HTERT RPE-1 (cell line): ENCODE data around the gene GDAP2.
"Not testable (repeated sequence)": the region's sequence is repeated elsewhere in the genome, so short reads cannot be mapped to it uniquely, and the experiment has no call there.

ENCODE experiments used
- in situ Hi-C: fragments of 300-500 bp; cut with MboI; formaldehyde crosslinking; loops from 4 replicates; pipeline ENCODE4 v1.14.3; 2020; ENCODE audit warnings: low sequenced_read_pairs

GDAP2 gene

GRCh38 chr1:117902944-117903343 is 26.5 kb downstream of the GDAP2 start:
- in situ Hi-C loops, result no loop called here

- in situ Hi-C loops, result no loop called here
Measured at GRCh38 chr1:117899801-117900200, 29.6 kb downstream of the GDAP2 start.

GRCh38 chr1:117897551-117897950 is 31.9 kb downstream of the GDAP2 start:
- in situ Hi-C loops, result no loop called here

- in situ Hi-C loops, result no loop called here
Measured at GRCh38 chr1:117895482-117896114, 33.8 kb downstream of the GDAP2 start.

- in situ Hi-C loops, result no loop called here
Measured at GRCh38 chr1:117894078-117894477, 35.3 kb downstream of the GDAP2 start.

- in situ Hi-C loops, result no loop called here
Measured at GRCh38 chr1:117892512-117892911, 36.9 kb downstream of the GDAP2 start.

GRCh38 chr1:117890452-117890851 is 39.0 kb downstream of the GDAP2 start:
- in situ Hi-C loops, result no loop called here

- in situ Hi-C loops, result no loop called here
Measured at GRCh38 chr1:117886101-117886795, 43.2 kb downstream of the GDAP2 start.

GRCh38 chr1:117883616-117884015 is 45.8 kb downstream of the GDAP2 start:
- in situ Hi-C loops, result no loop called here

GRCh38 chr1:117879284-117879683 is 50.1 kb downstream of the GDAP2 start:
- in situ Hi-C loops, result no loop called here

- in situ Hi-C loops, result no loop called here
Measured at GRCh38 chr1:117877823-117878222, 51.6 kb downstream of the GDAP2 start.

- in situ Hi-C loops, result no loop called here
Measured at GRCh38 chr1:117871013-117871412, 58.4 kb downstream of the GDAP2 start.

GRCh38 chr1:117861694-117862093 is 67.7 kb downstream of the GDAP2 start:
- in situ Hi-C loops, result no loop called here

- in situ Hi-C loops, result no loop called here
Measured at GRCh38 chr1:117860896-117861610, 68.4 kb downstream of the GDAP2 start.

- in situ Hi-C loops, result no loop called here
Measured at GRCh38 chr1:117859901-117860300, 69.5 kb downstream of the GDAP2 start.

- in situ Hi-C loops, result no loop called here
Measured at GRCh38 chr1:117857418-117857817, 72.0 kb downstream of the GDAP2 start.

GRCh38 chr1:117852853-117853553 is 76.4 kb downstream of the GDAP2 start:
- in situ Hi-C loops, result no loop called here

- in situ Hi-C loops, result no loop called here
Measured at GRCh38 chr1:117851687-117852086, 77.7 kb downstream of the GDAP2 start.

- in situ Hi-C loops, result no loop called here
Measured at GRCh38 chr1:117846674-117847425, 82.6 kb downstream of the GDAP2 start.

GRCh38 chr1:117844478-117844877 is 84.9 kb downstream of the GDAP2 start:
- in situ Hi-C loops, result not testable (repeated sequence)

GRCh38 chr1:117843791-117844190 is 85.6 kb downstream of the GDAP2 start:
- in situ Hi-C loops, result no loop called here
